GM19023 (cell line): ENCODE results near the gene SACS.
"Not testable (repeated sequence)": the region's sequence is repeated elsewhere in the genome, so short reads cannot be mapped to it uniquely, and the experiment has no call there.

Source experiments
- ATAC-seq: cut with Tn5 transposase; IDR thresholded peaks from one replicate; pipeline ENCODE4 v1.9.1; 2021; ENCODE audit warnings: mild to moderate bottlenecking, moderate library complexity; ENCODE audit not compliant: unreplicated experiment

SACS gene

DNA sequence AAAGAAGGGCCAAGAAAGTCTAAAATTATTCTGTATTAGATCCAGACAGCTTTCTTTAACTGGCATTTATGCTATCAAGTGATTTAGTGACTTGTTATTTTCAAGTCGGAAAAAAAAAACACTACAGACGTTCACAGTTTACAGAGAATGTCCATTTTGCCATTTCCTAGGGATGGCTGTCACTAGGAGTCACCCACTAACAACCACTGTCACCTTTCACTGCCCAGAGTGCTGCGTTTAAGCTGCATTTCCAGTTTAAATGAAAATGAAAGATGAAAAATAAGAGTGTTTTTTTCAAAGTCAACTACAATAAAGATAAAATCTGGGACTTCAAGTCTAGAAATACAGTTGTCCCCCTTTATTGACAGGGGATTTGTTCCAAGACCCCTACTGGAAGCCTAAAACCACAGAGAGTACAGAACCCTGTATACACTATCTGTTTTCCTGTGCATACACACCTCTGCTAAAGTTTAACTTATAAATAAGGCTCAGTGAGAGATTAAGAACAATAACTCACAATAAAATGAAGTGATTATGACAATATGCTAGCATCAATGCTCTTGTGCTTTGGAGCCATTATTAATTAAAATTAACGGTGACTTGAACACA is 112.5 kb downstream of the SACS start:
- peak; percentile 11 for ATAC-seq

DNA sequence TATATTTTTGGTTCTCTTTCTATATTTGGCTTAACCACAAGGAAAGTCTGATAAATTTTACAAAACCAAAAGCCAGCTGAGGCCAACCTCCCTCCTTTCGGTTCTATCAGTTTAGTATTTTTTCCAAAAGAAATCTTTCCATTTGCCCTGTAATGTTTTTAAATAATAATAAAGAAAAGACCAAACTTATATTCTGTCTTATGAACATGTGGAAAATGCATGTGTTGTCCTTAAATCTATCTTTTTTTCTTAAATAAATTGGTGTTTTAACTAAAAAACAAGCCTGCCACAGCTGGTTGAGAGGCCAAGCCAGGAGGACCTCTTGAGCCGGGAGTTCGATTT is 113.6 kb downstream of the SACS start:
- ATAC-seq: no peak

DNA sequence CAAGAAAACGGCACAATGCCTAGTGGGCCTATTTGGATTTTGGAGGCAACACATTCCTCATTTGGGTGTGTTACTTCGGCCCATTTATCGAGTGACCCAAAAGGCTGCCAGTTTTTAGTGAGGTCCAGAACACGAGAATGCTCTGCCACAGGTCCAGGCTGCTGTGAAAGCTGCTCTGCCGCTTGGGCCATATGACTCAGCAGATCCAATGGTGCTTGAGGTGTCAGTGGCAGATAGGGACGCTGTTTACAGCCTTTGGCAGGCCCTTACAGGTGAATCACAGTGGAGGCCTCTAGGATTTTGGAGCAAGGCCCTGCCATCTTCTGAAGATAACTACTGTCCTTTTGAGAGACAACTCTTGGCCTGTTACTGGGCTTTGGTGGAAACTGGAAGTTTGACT is 118.7 kb downstream of the SACS start:
- ATAC-seq: not testable (repeated sequence)

DNA sequence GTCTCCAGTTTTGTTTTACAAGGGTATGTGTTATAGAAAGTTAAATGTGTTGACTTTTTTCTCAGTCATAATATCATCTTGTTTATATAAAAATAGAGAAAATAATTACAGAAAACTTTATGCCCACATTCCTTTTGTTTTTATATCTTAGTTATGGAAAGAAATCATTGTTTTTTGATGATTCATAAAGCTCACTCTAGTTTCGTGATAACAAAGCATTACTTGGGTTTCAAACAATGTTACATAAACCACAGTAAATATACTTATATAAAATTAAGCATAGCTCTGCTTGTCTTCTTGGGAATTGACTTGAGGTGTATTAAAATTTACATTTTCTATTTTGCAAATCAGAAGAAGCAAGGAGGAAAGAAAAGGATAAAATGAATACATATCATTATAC is 140.9 kb downstream of the SACS start:
- no peak for ATAC-seq

DNA sequence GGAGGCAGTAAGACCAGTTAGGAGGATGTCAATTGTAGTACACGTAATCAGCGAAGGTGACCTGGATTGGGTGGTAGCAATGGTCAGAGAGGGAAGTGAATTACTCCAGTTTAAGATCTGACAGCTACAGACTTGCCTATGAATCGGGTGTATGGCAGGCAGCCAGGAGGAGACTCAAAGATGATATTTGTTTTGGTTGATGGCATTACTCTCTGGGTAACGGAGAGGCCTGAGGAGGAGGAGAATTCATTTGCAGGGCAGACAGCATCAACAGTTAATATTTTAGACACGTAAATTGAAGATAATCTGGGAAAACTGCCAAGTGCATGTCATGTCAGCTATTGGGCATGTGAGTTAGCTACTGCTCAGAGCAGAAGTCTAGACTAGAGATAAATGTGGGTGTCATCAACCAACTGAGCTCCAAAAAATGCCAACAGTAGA is 143.6 kb downstream of the SACS start:
- no peak for ATAC-seq

DNA sequence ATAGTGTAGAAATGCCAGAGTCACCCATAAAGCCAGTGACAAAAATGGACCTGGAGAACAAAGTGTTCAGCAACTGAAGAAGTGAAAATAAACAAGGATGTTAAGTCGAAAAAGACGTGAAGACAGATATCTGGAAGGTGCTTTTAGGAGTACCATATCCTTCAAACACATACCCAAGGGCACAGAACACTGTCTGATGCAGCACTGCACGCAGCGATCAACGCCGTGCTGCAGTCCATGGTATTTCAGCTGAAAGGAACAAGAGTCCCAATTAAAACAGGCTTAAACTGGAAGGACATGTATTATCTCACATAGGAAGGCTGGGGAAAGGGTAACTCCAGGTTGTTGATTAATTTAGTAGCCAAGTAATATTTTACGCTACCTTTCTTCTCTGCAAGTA is 144.5 kb downstream of the SACS start:
- ATAC-seq: no peak

DNA sequence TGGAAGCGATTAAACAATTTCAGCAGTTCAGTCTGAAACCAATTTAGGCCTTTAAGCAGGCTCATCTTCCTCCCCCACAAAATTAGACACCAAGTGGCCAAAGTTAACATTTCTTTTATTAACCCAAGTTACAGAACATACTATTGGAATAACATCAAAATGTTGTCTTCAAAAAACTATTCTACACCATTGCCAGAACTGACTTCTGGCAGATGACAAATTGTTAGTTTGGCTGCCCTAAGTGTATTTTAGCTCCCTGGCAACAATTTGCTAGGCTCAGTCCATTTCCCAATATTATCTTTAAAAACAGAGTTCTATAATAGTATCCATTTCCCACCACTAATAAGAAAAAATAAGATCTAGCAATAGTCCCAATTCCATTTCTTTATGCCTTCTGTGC is 144.9 kb downstream of the SACS start:
- no peak for ATAC-seq

DNA sequence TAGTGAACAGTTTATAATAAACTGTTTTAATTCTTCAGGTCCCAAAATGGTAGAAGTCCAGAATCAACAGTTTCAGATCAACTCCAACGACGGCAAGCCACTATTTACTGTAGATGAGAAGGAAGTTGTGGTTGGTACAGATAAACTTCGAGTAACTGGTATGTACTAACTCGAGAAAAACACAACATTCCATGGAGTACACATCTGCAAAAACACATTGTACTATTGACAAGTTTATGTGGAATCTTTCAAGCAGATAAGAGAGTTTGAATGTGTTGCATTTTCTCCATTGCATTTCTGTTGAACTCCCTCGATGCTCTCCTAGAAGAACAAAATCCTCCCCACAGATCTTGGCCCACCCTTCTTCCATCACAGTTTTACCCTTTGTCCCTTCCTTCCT is 154.2 kb downstream of the SACS start:
- no peak for ATAC-seq
